Naive thymus-derived CD4-positive, alpha-beta T cell (primary cell): ENCODE measurements around the gene TWSG1. TPM values are rescaled to one million over a fixed set of nuclear protein-coding genes. Genes with fewer than 3 reads are reported as not detected.

Experiments used
- ATAC-seq: fragments of 150-1000 bp; cut with Tn5 transposase; 2 replicates; pipeline ENCODE4 v1.10.0; 2021; ENCODE audit warnings: mild to moderate bottlenecking, moderate library complexity
- CTCF ChIA-PET: fragments of 350-600 bp; sonication (Branson Sonifier 250); formaldehyde crosslinking; loops from one replicate; lab custom pipeline; 2021; ENCODE audit warnings: antibody characterized with exemption; lab: Charles Lee
- POLR2A ChIA-PET: fragments of 350-600 bp; sonication (Branson Sonifier 250); formaldehyde crosslinking; loops from one replicate; lab custom pipeline; 2021; ENCODE audit warnings: antibody characterized with exemption, inconsistent platforms; lab: Charles Lee
- DNase-seq, 9 donors: peaks; one replicate each; pipeline versions ENCODE4 v3.0.0 to v3.0.0-alpha.2; 2020 to 2022; ENCODE audit warnings: mixed read lengths in 1 of 9
- H3K27ac ChIP-seq: one replicate; pipeline ENCODE4 v1.7.0; 2013; ENCODE audit warnings: mild to moderate bottlenecking, low read depth, low read length, moderate library complexity
- H3K27me3 ChIP-seq, 2 donors: one replicate each; pipeline ENCODE4 v1.7.0; 2013; ENCODE audit warnings: low read length in 2 of 2, mild to moderate bottlenecking in 2 of 2, moderate library complexity in 2 of 2; ENCODE audit not compliant: control insufficient read depth in 2 of 2, insufficient read depth in 2 of 2
- H3K36me3 ChIP-seq, 3 experiments: 1 replicate in 2 of 3; 2 replicates in 1 of 3; pipeline ENCODE4 v1.7.0; 2013; ENCODE audit warnings: low read length in 3 of 3, mild to moderate bottlenecking in 3 of 3, moderate library complexity in 1 of 3; ENCODE audit not compliant: insufficient read depth in 3 of 3, control insufficient read depth in 2 of 3
- H3K4me1 ChIP-seq, 2 donors: one replicate each; pipeline ENCODE4 v1.7.0; 2013; ENCODE audit warnings: low read length in 2 of 2, mild to moderate bottlenecking in 2 of 2, moderate library complexity in 1 of 2; ENCODE audit not compliant: control insufficient read depth in 2 of 2, insufficient read depth in 2 of 2
- H3K4me3 ChIP-seq: 2 replicates; pipeline ENCODE4 v1.7.0; 2013; ENCODE audit warnings: mild to moderate bottlenecking, low read length
- H3K9me3 ChIP-seq, 3 experiments: 1 replicate in 2 of 3; 2 replicates in 1 of 3; pipeline ENCODE4 v1.7.0; 2013; ENCODE audit warnings: low read length in 3 of 3; ENCODE audit not compliant: control insufficient read depth in 2 of 3
- H3K27ac Mint-ChIP-seq, 9 donors: one replicate each; pipeline ENCODE4 v1.8.0; 2020 to 2022; ENCODE audit warnings: mixed read lengths in 9 of 9, mild to moderate bottlenecking in 8 of 9, moderate library complexity in 5 of 9, inconsistent platforms in 2 of 9
- H3K27me3 Mint-ChIP-seq, 5 donors: one replicate each; pipeline ENCODE4 v1.8.0; 2021 to 2022; ENCODE audit warnings: mixed read lengths in 5 of 5, mild to moderate bottlenecking in 1 of 5
- H3K36me3 Mint-ChIP-seq, 5 donors: one replicate each; pipeline ENCODE4 v1.8.0; 2020 to 2022; ENCODE audit warnings: mixed read lengths in 5 of 5, mild to moderate bottlenecking in 3 of 5, inconsistent platforms in 1 of 5
- H3K4me1 Mint-ChIP-seq, 7 donors: one replicate each; pipeline ENCODE4 v1.8.0; 2020 to 2022; ENCODE audit warnings: mixed read lengths in 7 of 7, mild to moderate bottlenecking in 3 of 7, inconsistent platforms in 1 of 7
- H3K4me3 Mint-ChIP-seq, 10 donors: one replicate each; pipeline ENCODE4 v1.8.0; 2020 to 2022; ENCODE audit warnings: mild to moderate bottlenecking in 10 of 10, mixed read lengths in 10 of 10, moderate library complexity in 6 of 10, inconsistent platforms in 2 of 10
- H3K9me3 Mint-ChIP-seq, 11 donors: one replicate each; pipeline ENCODE4 v1.8.0; 2020 to 2022; ENCODE audit warnings: mixed read lengths in 11 of 11, mild to moderate bottlenecking in 4 of 11, inconsistent platforms in 1 of 11, moderate library complexity in 1 of 11
- intact Hi-C, 2 donors: fragments of 100-400 bp; cut with micrococcal nuclease; formaldehyde crosslinking; loops; one replicate each; pipeline ENCODE4 v1.15.1; 2023
- polyA plus RNA-seq, 2 donors: library from polyadenylated mRNA; unstranded; fragments of 300-500 nt; fragmentation: Illumina TruSeq; gene quantifications; one replicate each; pipeline ENCODE4 v1.2.3, GENCODE V29; 2021
- total RNA-seq, 6 experiments: library from RNA in 5 of 6; stranded (reverse) in 5 of 6; gene quantifications; 1 replicate in 5 of 6; 2 replicates in 1 of 6; pipeline ENCODE4 v1.2.3 and lab custom pipeline; 2021 to 2026

Gene TWSG1
- total and polyA plus RNA-seq, 7 experiments from 2014 or later: 2.4 to 7.6 (median 5.0) TPM

DNA sequence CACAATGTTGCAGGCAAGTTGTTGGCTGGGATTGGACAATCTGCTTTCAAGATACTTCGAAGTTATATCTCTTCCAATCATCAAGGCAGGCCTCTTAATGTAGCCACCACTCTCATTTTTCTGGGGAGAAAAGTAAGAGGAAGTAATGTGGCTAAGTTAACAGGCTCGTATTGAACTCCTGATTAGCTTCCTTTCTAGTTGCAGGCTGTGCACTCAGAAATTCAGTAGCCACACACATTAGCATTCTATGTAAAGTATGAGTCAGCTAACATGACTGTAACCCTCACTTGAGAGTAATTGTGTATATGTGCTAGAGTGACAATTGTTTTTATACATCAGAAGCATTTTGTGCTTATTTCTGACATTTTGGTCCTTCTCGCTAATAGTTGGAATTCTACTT, 3.3 kb downstream of the TWSG1 start:
- no peak for DNase-seq
- ChIA-PET POLR2A (no interaction called here), CTCF (interaction anchor here (0.6 kb wide), 1 partner anchor 529 kb away, joined by 4 read pairs; no protein-coding TSS in a partner anchor)
- peaks cover 0 to 19% (median 14%) of the 10 kb centered on the region in 5 donors for H3K36me3 Mint-ChIP-seq
- H3K27ac Mint-ChIP-seq: peak overlapping the region in 1 of 9 donors; percentile 70
- H3K4me3 Mint-ChIP-seq: peak overlapping the region in 1 of 10 donors; percentile 28
- no peaks in the 10 kb centered on the region for H3K27me3 ChIP-seq
- no peaks in the 10 kb centered on the region for H3K9me3 ChIP-seq
- peaks cover 3 to 33% (median 24%) of the 10 kb centered on the region in 7 donors for H3K4me1 Mint-ChIP-seq
- peaks cover 0 to 11% (median 0%) of the 10 kb centered on the region in 5 donors for H3K27me3 Mint-ChIP-seq
- no peak for ATAC-seq
- no peak overlapping the region for H3K27ac ChIP-seq
- peaks cover 0 to 6% (median 0%) of the 10 kb centered on the region in 11 donors for H3K9me3 Mint-ChIP-seq
- intact Hi-C loops: loop anchor here in 1 of 2 donors (10.0 kb wide), 1 partner anchor 1187 kb away; the partner anchor contains the start of gene NAPG
- peaks cover 0 to 8% of the 10 kb centered on the region in 2 donors for H3K4me1 ChIP-seq
- no peaks in the 10 kb centered on the region for H3K36me3 ChIP-seq
- H3K4me3 ChIP-seq: no peak overlapping the region

DNA sequence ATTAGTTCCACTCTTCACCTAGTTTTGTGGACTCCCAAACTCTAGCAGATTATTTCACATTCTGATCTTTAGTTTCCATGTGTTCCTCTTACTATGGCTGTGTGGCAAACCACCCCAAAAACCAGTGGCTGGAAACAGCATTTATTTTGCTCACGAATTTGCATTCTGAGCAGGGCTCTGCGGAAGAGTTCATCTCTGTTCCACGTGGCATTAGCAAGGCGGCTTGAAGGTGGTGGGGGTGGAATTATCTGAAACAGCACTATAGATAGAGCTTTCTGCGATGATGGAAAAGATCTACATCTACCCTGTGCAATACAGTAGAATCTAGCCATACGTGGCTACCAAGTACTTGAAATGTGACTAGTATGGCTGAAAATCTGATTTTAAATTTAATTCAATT, 5.9 kb downstream of the TWSG1 start:
- POLR2A ChIA-PET: no interaction called here
- H3K4me1 Mint-ChIP-seq: peaks cover 0 to 24% (median 15%) of the 10 kb centered on the region in 7 donors
- CTCF ChIA-PET: no interaction called here

DNA sequence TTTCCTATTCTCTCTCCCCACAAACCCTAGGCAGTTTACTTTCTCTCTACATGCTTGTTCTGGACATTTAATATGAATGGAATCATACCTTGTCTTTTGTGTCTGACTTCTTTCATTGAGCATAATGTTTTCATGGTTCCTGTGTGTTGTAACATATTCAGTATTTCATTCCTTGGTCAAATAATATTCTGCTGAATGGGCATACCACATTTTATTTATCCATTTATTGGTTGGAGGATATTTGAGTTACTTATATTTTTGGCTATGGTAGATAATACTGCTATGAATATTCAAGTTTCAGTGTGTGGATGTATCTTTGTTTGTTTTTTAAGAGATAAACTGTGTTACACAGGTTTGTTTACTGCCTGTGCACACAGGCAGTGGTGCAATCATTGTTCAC, 9.0 kb downstream of the TWSG1 start:
- peaks cover 2 to 16% (median 8%) of the 10 kb centered on the region in 7 donors for H3K4me1 Mint-ChIP-seq
- Histone ChIP-seq H3K4me3 (no peak overlapping the region), H3K36me3 (no peaks in the 10 kb centered on the region), H3K27me3 (no peaks in the 10 kb centered on the region), H3K9me3 (no peaks in the 10 kb centered on the region), H3K4me1 (no peaks in the 10 kb centered on the region), H3K27ac (no peak overlapping the region)
- POLR2A ChIA-PET: no interaction called here
- no peaks in the 10 kb centered on the region for H3K27me3 Mint-ChIP-seq
- CTCF ChIA-PET: no interaction called here
- no peak for ATAC-seq
- intact Hi-C loops: no loop called here
- no peak overlapping the region for H3K27ac Mint-ChIP-seq
- DNase-seq: no peak
- H3K36me3 Mint-ChIP-seq: peaks cover 8 to 39% (median 28%) of the 10 kb centered on the region in 5 donors
- H3K4me3 Mint-ChIP-seq: no peak overlapping the region
- peaks cover 0 to 7% (median 3%) of the 10 kb centered on the region in 11 donors for H3K9me3 Mint-ChIP-seq

More for the DNA sequence above, 5.9 kb downstream of the TWSG1 start:
- Mint-ChIP-seq H3K9me3 (peaks cover 0 to 7% (median 3%) of the 10 kb centered on the region in 11 donors), H3K4me3 (no peak overlapping the region), H3K27me3 (no peaks in the 10 kb centered on the region), H3K36me3 (peaks cover 8 to 39% (median 27%) of the 10 kb centered on the region in 5 donors), H3K27ac (no peak overlapping the region)
- intact Hi-C loops: no loop called here
- Histone ChIP-seq H3K4me3 (no peak overlapping the region), H3K4me1 (peaks cover 0 to 4% of the 10 kb centered on the region in 2 donors), H3K9me3 (no peaks in the 10 kb centered on the region), H3K27ac (no peak overlapping the region), H3K36me3 (no peaks in the 10 kb centered on the region), H3K27me3 (no peaks in the 10 kb centered on the region)
- ATAC-seq (no peak), DNase-seq (no peak)

DNA sequence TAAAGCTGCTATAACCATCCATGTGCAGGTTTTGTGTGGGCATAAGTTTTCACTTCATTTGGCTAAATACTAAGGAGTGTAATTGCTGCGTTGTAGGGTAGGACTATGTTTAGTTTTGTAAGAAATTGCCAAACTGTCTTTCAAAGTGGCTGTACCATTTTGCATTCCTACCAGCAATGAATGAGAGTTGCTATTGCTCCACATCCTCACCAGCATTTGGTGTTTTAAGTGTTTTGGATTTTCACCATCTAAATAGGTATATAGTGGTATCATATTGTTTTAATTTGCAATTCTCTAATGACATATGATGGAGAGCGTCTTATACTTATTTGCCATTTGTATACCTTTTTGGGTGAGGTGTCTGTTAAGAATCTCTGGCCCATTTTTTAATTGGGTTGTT, 12.2 kb downstream of the TWSG1 start:
- ChIA-PET POLR2A (no interaction called here), CTCF (no interaction called here)
- no peak for DNase-seq

DNA sequence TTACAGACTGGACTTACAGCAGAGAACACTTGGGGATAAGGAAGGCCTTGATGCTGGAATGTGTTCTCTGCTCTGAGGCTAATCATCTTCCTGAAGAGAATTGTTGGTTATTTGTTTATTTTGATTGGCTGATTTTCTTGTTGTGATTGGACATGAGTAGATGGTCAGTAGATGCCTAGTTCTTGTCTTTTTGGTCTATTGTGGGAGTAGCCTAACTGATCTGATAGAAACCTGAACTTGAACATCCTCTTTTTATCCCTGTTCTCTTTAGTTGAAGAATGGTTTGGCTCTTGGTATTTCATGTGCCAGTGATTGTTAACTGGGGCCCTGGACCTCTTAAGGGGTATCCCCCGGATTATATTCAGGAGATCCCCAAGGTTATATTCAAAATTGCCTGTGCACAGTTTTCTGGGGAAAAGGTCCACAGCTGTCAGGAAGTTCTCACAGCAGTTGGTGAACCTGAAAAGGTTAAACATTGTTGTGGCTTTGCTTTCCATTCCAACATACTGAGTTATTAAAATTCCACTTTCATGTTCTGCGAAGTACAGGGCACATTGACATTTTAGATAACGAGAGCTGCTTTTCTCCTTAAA, 13.6 kb downstream of the TWSG1 start:
- ATAC-seq (no peak), DNase-seq (no peak)
- Mint-ChIP-seq H3K4me3 (no peak overlapping the region), H3K36me3 (peaks cover 8 to 32% (median 19%) of the 10 kb centered on the region in 5 donors), H3K4me1 (peaks cover 0 to 16% (median 8%) of the 10 kb centered on the region in 7 donors), H3K9me3 (peaks cover 0 to 7% (median 3%) of the 10 kb centered on the region in 11 donors), H3K27me3 (no peaks in the 10 kb centered on the region), H3K27ac (no peak overlapping the region)
- CTCF ChIA-PET: no interaction called here
- H3K36me3 ChIP-seq: no peaks in the 10 kb centered on the region
- no peaks in the 10 kb centered on the region for H3K4me1 ChIP-seq
- H3K27me3 ChIP-seq: no peaks in the 10 kb centered on the region
- H3K27ac ChIP-seq: no peak overlapping the region
- H3K9me3 ChIP-seq: no peaks in the 10 kb centered on the region
- intact Hi-C loops: no loop called here
- no peak overlapping the region for H3K4me3 ChIP-seq
- POLR2A ChIA-PET: no interaction called here

More for the DNA sequence above, 12.2 kb downstream of the TWSG1 start:
- Histone ChIP-seq H3K27me3 (no peaks in the 10 kb centered on the region), H3K9me3 (no peaks in the 10 kb centered on the region), H3K4me3 (no peak overlapping the region), H3K36me3 (no peaks in the 10 kb centered on the region), H3K27ac (no peak overlapping the region), H3K4me1 (no peaks in the 10 kb centered on the region)
- Mint-ChIP-seq H3K27ac (no peak overlapping the region), H3K4me3 (no peak overlapping the region), H3K4me1 (peaks cover 0 to 16% (median 8%) of the 10 kb centered on the region in 7 donors), H3K9me3 (peaks cover 0 to 7% (median 3%) of the 10 kb centered on the region in 11 donors), H3K27me3 (no peaks in the 10 kb centered on the region), H3K36me3 (peaks cover 8 to 31% (median 18%) of the 10 kb centered on the region in 5 donors)
- ATAC-seq: no peak
- intact Hi-C loops: no loop called here

DNA sequence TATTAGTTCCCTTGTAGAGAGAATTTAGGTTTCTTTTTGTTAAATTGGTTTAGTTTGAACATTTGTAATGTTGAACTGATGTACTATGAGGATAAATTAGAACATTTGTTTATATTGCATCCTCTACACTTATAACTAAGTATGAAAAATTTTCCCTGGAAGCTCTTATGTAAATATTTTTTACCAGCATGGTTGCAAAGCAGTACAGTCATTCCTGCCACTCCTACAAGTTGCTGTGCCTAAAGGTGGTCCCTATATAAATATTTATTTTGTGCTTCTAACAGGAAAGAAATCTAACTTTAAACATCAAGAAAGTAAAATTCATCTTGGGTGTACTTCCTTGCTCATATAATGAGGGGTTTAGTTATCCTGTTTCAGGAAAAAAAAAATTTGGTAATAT, 14.2 kb downstream of the TWSG1 start:
- Mint-ChIP-seq H3K4me1 (peaks cover 0 to 16% (median 8%) of the 10 kb centered on the region in 7 donors), H3K4me3 (no peak overlapping the region), H3K27ac (no peak overlapping the region), H3K36me3 (peaks cover 4 to 30% (median 13%) of the 10 kb centered on the region in 5 donors), H3K9me3 (peaks cover 0 to 6% (median 0%) of the 10 kb centered on the region in 11 donors), H3K27me3 (no peaks in the 10 kb centered on the region)
- Histone ChIP-seq H3K9me3 (no peaks in the 10 kb centered on the region), H3K36me3 (no peaks in the 10 kb centered on the region), H3K4me1 (no peaks in the 10 kb centered on the region), H3K4me3 (no peak overlapping the region), H3K27ac (no peak overlapping the region), H3K27me3 (no peaks in the 10 kb centered on the region)
- DNase-seq (no peak), ATAC-seq (no peak)
- ChIA-PET CTCF (no interaction called here), POLR2A (no interaction called here)
- intact Hi-C loops: no loop called here

DNA sequence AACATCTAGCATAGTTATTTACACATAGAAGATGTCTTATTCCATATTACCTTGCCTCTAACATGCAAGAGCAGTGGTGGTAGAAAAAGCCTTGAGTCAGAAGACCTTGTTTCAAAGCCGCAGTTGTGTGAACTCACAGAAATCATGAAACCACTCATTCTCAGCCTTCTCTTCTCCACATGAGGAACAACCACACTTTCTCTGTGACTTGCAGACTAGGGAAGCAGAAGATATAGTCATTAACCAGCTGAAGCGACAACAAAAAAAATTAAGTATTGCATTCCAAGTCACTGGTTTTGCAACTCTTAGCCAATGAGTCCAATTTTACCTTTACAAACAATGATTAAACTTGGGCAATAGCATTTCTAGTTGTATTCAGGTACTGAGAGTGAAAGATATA, 19.0 kb downstream of the TWSG1 start:
- H3K27me3 Mint-ChIP-seq: no peaks in the 10 kb centered on the region
- Histone ChIP-seq H3K27me3 (no peaks in the 10 kb centered on the region), H3K27ac (no peak overlapping the region), H3K4me1 (no peaks in the 10 kb centered on the region), H3K4me3 (no peak overlapping the region), H3K36me3 (no peaks in the 10 kb centered on the region), H3K9me3 (no peaks in the 10 kb centered on the region)
- POLR2A ChIA-PET: no interaction called here
- CTCF ChIA-PET: interaction anchor here (0.6 kb wide), 1 partner anchor 699 kb away, joined by 3 read pairs; no protein-coding TSS in a partner anchor
- DNase-seq: no peak
- ATAC-seq: no peak
- H3K4me3 Mint-ChIP-seq: no peak overlapping the region
- peaks cover 0 to 6% (median 0%) of the 10 kb centered on the region in 7 donors for H3K4me1 Mint-ChIP-seq
- H3K36me3 Mint-ChIP-seq: peaks cover 0 to 15% (median 0%) of the 10 kb centered on the region in 5 donors
- intact Hi-C loops: no loop called here
- H3K27ac Mint-ChIP-seq: no peak overlapping the region
- no peaks in the 10 kb centered on the region for H3K9me3 Mint-ChIP-seq
